GM23338 (cell line): ENCODE results near the gene MOXD1. TPM values are rescaled to one million over a fixed set of nuclear protein-coding genes. Genes with fewer than 3 reads are reported as not detected.

Experiments used
- ATAC-seq: fragments of 200-7000 bp; cut with Tn5 transposase; 3 replicates; pipeline ENCODE4 v1.9.1; 2020
- DNase-seq: peaks from one replicate; pipeline ENCODE4 v3.0.0-alpha.2; 2015; ENCODE audit warnings: low spot score
- H2AFZ ChIP-seq: fragments of 200-600 bp; sonication (generic); 2 replicates; pipeline ENCODE4 v1.8.0; 2016; ENCODE audit warnings: antibody characterized with exemption, mild to moderate bottlenecking, moderate library complexity
- H3F3A ChIP-seq: fragments of 200-600 bp; sonication (generic); replicated peaks from 2 replicates; pipeline ENCODE4 v1.8.0; 2017; ENCODE audit warnings: antibody characterized with exemption, mixed run types, low read depth
- H3K27ac ChIP-seq: fragments of 200-600 bp; sonication (generic); 2 replicates; pipeline ENCODE4 v1.6.1; 2016; ENCODE audit warnings: low read depth
- H3K27me3 ChIP-seq: fragments of 200-600 bp; sonication (generic); 2 replicates; pipeline ENCODE4 v1.8.0; 2016; ENCODE audit warnings: mild to moderate bottlenecking, mixed run types, moderate library complexity; ENCODE audit not compliant: insufficient read depth
- H3K36me3 ChIP-seq: fragments of 200-600 bp; sonication (generic); 2 replicates; pipeline ENCODE4 v1.8.0; 2016; ENCODE audit warnings: mild to moderate bottlenecking; ENCODE audit not compliant: insufficient read depth
- H3K4me1 ChIP-seq: fragments of 200-600 bp; sonication (generic); 2 replicates; pipeline ENCODE4 v1.8.0; 2016; ENCODE audit warnings: mild to moderate bottlenecking, moderate library complexity; ENCODE audit not compliant: insufficient read depth
- H3K4me2 ChIP-seq: fragments of 200-600 bp; sonication (generic); 2 replicates; pipeline ENCODE4 v1.7.1; 2017; ENCODE audit warnings: mixed run types
- H3K4me3 ChIP-seq: fragments of 200-600 bp; sonication (generic); 2 replicates; pipeline ENCODE4 v1.6.1; 2016; ENCODE audit warnings: mixed run types
- H3K79me2 ChIP-seq: fragments of 200-600 bp; sonication (generic); replicated peaks from 2 replicates; pipeline ENCODE4 v1.8.0; 2017; ENCODE audit warnings: mild to moderate bottlenecking; ENCODE audit not compliant: insufficient read depth
- H3K9me2 ChIP-seq: fragments of 200-600 bp; sonication (generic); 2 replicates; pipeline ENCODE4 v1.8.0; 2017; ENCODE audit not compliant: insufficient read depth
- H4K20me1 ChIP-seq: fragments of 200-600 bp; sonication (generic); replicated peaks from 2 replicates; pipeline ENCODE4 v1.8.0; 2017; ENCODE audit warnings: mild to moderate bottlenecking; ENCODE audit not compliant: insufficient read depth
- H3K27ac Mint-ChIP-seq: 2 replicates; pipeline ENCODE4 v1.8.0; 2020; ENCODE audit warnings: inconsistent platforms, mild to moderate bottlenecking, moderate library complexity, mixed read lengths
- H3K27me3 Mint-ChIP-seq: 3 replicates; pipeline ENCODE4 v1.8.0; 2022; ENCODE audit warnings: low read depth, mild to moderate bottlenecking, moderate library complexity, mixed read lengths, inconsistent platforms; ENCODE audit not compliant: insufficient read depth, poor library complexity
- H3K36me3 Mint-ChIP-seq: 3 replicates; pipeline ENCODE4 v1.8.0; 2021; ENCODE audit warnings: low read depth, mild to moderate bottlenecking, inconsistent platforms, moderate library complexity, mixed read lengths
- H3K4me1 Mint-ChIP-seq: 3 replicates; pipeline ENCODE4 v1.8.0; 2020; ENCODE audit warnings: mild to moderate bottlenecking, inconsistent platforms, mixed read lengths
- H3K4me3 Mint-ChIP-seq: 3 replicates; pipeline ENCODE4 v1.8.0; 2021; ENCODE audit warnings: moderate library complexity, mild to moderate bottlenecking, inconsistent platforms, mixed read lengths
- H3K9me3 Mint-ChIP-seq: 3 replicates; pipeline ENCODE4 v1.8.0; 2020; ENCODE audit warnings: moderate library complexity, mild to moderate bottlenecking, inconsistent platforms, mixed read lengths
- CREB1 ChIP-seq: fragments of 250-450 bp; sonication (Bioruptor Pico); IDR thresholded peaks from 2 replicates; pipeline ENCODE4 v1.5.0; 2020; ENCODE audit warnings: low read depth, mild to moderate bottlenecking, moderate library complexity
- ETS1 ChIP-seq: IDR thresholded peaks from 2 replicates; pipeline ENCODE4 v1.6.1; 2016; ENCODE audit warnings: antibody characterized with exemption
- JUNB ChIP-seq: IDR thresholded peaks from one replicate; pipeline ENCODE4 v1.6.1; 2016; ENCODE audit warnings: antibody characterized with exemption; ENCODE audit not compliant: unreplicated experiment
- ZNF114 ChIP-seq: fragments of 250-450 bp; sonication (Bioruptor Pico); IDR thresholded peaks from 2 replicates; pipeline ENCODE4 v1.5.0; 2020; ENCODE audit warnings: mild to moderate bottlenecking, moderate library complexity
- ZNF462 ChIP-seq: fragments of 250-450 bp; sonication (Bioruptor Pico); IDR thresholded peaks from 2 replicates; pipeline ENCODE4 v1.5.0; 2020; ENCODE audit warnings: mild to moderate bottlenecking, moderate library complexity
- polyA plus RNA-seq: library from polyadenylated mRNA; unstranded; fragments of >200 nt; fragmentation: Nextera tagmentation; extraction: Ambion mirVana; gene quantifications from 2 replicates; pipeline ENCODE4 v1.2.1, GENCODE V29; 2016
- total RNA-seq: library from RNA; depleted of rRNA; stranded (reverse); fragments of >200 nt; shearing (Covaris generic); gene quantifications from 2 replicates; pipeline ENCODE4 v1.2.3, GENCODE V29; 2014

MOXD1 gene
- total and polyA plus RNA-seq, 2 experiments from 2014 or later, result 1.7 to 4.3 TPM

DNA sequence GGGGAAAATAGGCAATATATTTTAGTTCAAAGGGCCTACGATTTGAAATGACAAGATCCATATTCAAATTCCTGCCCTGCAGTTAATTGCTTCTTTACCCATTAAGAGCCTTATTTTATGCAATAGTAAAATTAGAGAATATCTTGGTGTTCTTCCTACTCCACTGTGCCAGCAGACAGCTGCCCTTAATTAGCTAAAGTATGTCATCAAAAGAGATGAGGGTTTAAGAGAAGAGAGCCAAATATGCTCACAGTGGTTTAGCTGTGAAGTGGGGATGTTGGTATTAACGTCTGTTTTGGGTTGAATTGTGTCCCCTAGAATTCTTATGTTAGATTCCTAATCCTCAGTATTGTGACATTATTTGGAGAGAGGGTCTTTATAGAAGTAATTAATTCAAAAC is 148.1 kb downstream of the MOXD1 start:
- H3K9me3 Mint-ChIP-seq, result peaks cover 24% of the 10 kb centered on the region

DNA sequence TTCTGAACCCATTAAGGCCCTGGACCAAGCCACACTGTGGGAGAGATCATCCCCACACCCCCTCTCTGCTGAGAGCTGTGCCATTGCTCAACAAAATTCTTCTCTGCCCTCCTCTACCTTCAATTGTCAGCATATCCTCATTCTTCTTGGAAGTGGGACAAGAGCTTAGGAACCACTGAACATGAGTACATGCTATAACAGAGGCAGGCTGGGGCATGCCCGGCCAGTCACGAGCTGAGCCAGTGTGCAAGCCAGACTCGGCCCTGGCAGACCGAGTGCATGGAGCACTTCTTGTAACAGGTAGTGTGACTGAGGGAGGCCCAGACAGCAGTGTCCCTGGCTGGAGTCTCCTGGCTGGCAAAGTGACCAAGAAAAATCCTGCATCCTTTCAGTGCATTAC is 149.2 kb downstream of the MOXD1 start:
- Mint-ChIP-seq H3K27ac (no peak overlapping the region), H3K9me3 (peaks cover 24% of the 10 kb centered on the region), H3K36me3 (peaks cover 17% of the 10 kb centered on the region; the same call in 2 of the 3 replicates), H3K4me3 (no peak overlapping the region), H3K4me1 (no peaks in the 10 kb centered on the region; the same call in 2 of the 3 replicates), H3K27me3 (peaks cover 2% of the 10 kb centered on the region)
- Histone ChIP-seq H3K36me3 (peaks cover 8% of the 10 kb centered on the region), H3K4me3 (no peak overlapping the region), H3F3A (no peaks in the 10 kb centered on the region), H3K79me2 (no peaks in the 10 kb centered on the region), H3K9me2 (no peaks in the 10 kb centered on the region), H2AFZ (no peak overlapping the region), H3K27ac (no peak overlapping the region), H3K4me2 (no peak overlapping the region), H4K20me1 (no peaks in the 10 kb centered on the region), H3K4me1 (no peaks in the 10 kb centered on the region), H3K27me3 (no peaks in the 10 kb centered on the region)
- TF ChIP-seq ZNF114 (CRISPR knock-in tag) (no peak), CREB1 (no peak), ZNF462 (no peak), JUNB (no peak)
- ATAC-seq (no peak), DNase-seq (peak; percentile 25)

More for the DNA sequence above, 148.1 kb downstream of the MOXD1 start:
- peaks cover 2% of the 10 kb centered on the region for H3K27me3 Mint-ChIP-seq
- Histone ChIP-seq H3K79me2 (no peaks in the 10 kb centered on the region), H3F3A (no peaks in the 10 kb centered on the region), H3K4me2 (no peak overlapping the region), H3K9me2 (no peaks in the 10 kb centered on the region), H4K20me1 (no peaks in the 10 kb centered on the region), H3K4me1 (no peaks in the 10 kb centered on the region), H3K36me3 (peaks cover 8% of the 10 kb centered on the region), H3K27ac (no peak overlapping the region), H2AFZ (no peak overlapping the region), H3K27me3 (no peaks in the 10 kb centered on the region), H3K4me3 (no peak overlapping the region)
- TF ChIP-seq ETS1 (no peak), CREB1 (no peak), JUNB (no peak)
- DNase-seq (no peak), ATAC-seq (no peak)
- H3K36me3 Mint-ChIP-seq, result peaks cover 17% of the 10 kb centered on the region; the same call in 2 of the 3 replicates
- no peak overlapping the region for H3K4me3 Mint-ChIP-seq
- H3K27ac Mint-ChIP-seq, result no peak overlapping the region
- H3K4me1 Mint-ChIP-seq, result peaks cover 5% of the 10 kb centered on the region
